CD4-positive, alpha-beta T cell treated with Interferon gamma for 1 hour (primary cell): ENCODE results near the gene COTL1.
"Not testable (repeated sequence)": the region's sequence is repeated elsewhere in the genome, so short reads cannot be mapped to it uniquely, and the experiment has no call there.

Experiments used
- DNase-seq: peaks from one replicate; pipeline ENCODE4 v3.0.0-alpha.2; 2020

The COTL1 gene

GRCh38 chr16:84567286-84567962, 50.5 kb downstream of the COTL1 start:
- no peak for DNase-seq

DNA sequence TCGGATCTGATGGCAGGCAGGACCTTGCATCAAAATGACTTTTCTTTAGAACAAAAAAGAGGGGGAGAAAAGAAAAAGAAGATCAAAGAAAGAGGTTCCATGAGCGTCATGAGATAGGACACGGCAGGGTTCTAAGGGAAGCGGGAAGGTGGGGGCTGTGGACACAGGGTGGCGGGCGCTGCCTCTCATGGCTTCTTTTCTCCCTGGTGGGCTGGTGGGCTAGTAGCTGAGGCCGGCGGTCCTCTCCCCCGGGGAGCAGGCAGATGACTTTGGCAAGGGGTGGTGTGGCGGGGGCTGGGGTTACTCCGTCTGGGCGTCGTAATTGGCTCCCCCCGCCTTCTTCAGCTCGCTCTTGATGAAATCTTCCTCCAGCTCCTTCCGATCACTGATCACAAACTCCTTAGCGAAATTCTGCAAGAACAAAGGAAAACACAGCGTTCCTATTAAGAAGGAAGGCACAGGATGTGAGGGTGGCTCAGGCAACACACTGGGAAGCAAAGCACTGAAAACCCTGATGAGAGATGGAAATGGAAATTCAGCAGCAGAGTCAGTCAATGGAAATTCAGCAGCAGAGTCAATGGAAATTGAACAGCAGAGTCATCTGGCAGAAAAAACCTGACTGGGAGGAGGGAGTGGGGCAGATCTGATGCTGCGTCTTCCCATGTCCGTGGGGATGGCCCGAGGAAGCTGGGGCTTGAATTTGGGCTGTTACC, 51.2 kb downstream of the COTL1 start:
- DNase-seq: no peak

DNA sequence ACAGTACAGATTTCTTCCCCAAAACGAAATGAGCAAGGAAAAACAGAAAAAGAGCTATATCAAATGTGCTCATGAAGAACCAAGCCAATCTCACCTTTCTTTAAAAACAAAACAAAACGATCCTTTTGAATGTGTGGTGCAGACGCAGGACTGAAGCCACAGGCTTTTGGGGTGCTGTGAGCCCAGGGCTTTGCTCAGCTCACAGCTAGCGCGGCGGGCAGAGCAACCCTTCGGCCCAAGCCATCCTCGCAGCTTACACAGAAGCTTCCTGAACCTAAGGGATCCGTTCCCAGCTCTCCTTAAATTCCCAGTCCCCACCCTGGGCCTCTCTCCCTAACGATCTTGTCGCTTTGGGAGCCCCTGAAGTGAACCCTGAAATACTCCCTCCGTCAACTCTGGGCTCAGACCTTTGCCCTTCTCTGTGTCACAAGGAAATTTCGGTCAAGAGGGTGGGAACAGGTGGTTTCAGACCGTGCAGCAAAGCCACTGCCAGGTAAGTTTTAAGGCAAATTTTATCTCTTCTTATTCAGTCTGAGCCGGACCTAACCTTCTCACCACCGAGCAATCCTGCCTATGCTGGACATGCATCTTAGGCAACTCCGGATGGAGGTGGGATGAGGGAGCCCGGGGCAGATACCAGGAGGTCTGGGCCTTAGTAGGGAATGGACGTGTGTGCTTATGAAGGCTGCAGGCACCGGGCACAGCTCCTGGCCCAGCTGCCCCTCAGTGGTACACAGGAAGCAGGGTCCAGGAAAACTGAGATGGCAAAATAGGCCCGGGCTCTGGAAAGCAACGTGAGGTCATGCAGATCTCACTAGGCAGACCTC, 52.0 kb downstream of the COTL1 start:
- no peak for DNase-seq

DNA sequence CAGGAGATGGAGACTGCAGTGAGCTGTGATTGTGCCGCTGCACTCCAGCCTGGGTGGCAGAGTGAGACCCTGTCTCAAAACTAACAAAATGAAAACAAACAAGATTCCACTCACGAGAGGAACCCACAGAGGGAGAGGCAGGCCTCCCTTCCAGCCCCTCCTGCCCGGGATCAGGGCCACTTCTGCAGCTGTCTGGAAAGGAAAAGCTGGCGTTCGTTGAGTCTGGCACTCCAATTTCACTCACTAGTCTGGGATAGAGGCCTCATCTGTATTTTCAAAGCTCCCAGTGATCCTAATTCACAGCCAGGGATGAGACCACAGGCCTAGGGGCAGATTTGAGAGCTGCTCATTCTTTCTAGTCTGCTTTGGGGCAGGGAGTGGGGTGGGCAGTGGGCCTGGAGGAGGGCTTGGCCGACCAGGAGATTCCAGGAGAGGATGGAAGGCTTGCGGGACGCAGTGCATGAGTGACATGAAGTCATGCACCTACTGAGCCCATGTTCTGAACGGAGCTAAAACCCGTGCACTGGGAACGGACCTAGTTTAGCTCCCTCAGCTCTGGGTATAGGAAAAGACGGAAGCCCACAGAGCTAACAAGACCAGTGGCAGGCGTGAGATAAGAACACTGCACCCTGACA, 54.0 kb downstream of the COTL1 start:
- DNase-seq: no peak

DNA sequence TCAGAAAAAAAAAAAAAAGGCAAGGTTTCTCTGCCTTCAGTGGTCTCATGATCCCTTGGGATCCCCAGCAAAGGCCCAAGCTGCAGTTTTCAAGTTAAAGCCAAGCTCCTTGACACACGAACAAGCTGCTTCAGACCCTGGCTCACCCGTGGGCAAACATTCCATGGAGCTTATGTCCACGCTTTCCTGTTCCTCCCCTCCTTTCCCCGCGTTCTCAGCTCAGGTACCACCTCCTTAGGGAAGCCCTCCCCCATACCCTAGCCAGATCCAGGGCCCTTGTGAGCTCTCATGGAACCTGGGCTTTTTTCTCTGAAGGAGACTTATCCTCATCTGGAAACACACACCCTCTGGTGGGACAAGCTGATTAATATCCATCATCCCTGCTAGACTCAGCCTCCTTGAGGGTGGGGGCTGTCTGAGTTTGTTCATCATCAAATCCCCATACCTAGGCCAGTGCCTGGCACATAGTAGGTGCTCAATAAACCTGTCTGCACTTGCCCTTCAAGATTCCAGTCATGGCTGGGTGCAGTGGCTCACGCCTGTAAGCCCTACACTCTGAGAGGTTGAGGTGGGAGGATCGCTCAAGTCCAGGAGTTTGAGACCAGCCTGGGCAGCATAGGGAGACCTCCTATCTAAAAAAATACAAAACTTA, 54.7 kb downstream of the COTL1 start:
- DNase-seq: no peak

GRCh38 chr16:84562174-84562815, 55.6 kb downstream of the COTL1 start:
- no peak for DNase-seq

GRCh38 chr16:84561291-84561690, 56.6 kb downstream of the COTL1 start:
- no peak for DNase-seq

DNA sequence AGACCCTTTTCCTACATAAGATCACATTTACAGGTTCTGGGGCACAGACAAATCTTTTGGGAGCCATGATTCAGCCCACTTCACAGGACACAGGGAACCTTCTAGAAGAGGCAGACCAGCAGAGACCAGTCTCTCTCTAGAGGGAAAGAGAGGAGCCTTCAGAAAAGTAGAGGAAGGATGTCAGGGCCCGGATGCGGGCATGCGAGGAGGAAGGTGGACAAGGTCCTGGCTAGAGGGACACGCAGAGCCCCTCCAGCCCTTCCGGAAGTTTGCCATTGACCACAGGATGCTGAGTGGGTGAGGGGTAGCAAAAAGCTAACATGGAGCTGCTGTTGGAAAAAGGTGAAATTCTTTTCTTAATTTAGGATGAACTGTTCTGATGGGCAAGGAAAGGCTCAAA, 57.6 kb downstream of the COTL1 start:
- DNase-seq: no peak

DNA sequence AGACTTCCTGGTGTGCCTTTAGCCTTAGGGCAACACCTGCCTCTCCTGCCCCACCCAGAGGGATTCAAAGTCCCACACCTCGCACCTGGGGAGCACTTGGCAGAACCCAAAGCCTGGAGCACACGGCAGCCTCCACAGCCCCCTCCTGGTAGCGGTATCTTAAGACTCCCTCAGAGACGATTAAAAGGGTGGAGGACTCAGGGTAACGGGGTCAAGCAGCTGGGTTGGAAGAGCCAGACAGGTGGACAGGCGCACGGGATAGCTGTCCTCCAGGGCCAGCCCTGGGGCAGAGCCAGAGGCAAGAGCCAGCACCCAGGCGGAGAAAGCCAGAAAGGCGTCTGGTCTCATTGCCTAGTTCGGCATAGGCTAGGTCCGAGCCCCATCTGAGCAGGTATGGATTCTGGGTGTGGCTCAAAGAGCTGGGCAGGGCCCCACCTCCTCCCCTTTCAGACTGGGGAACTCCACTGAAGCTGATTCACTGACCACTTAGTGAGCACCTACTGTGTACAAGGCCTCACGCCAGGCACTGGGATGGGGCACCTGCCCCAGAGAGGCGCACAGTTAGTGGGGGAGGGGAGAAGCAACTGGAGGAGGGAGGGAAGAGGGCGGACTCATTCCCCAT, 58.5 kb downstream of the COTL1 start:
- no peak for DNase-seq

- not testable (repeated sequence) for DNase-seq
Measured at GRCh38 chr16:84558850-84559249, 59.0 kb downstream of the COTL1 start.

DNA sequence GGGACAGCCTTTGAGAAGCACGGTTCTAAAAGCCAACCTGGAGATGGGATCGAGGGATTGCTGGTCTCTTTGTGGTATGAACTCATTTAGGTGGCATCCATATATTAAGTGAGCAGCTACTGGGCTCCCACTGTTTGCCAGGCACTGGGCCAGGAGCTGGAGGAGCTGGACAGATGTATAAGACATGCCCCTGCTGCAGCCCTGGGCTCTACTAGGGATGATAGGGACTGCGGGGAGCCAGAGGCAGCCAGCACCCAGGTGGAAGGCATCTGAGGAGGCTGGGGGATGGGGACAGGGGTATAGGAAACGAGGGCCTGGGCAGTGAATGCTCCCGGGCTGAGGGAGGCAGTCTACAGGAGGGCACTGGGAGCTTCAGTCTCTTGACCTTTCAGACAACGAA, 60.4 kb downstream of the COTL1 start:
- DNase-seq: no peak

DNA sequence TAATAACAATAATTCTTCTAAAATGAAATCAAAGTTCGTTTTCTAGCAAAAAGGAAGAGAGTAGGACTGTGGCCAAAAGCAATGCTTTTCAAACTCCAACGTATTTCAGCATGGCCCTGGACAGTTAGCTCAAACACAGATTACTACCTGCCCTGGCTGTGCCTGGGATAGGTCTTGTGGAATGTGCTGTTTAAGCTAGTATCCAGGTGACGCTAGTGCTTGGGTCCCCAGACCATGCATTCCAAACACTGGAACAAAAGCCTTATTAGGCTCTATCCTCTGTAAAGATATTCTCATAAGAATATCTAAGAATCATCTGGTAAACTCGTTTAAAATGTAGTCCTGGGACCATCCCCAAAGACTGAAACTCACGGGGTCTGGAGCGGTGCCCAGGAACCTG, 60.8 kb downstream of the COTL1 start:
- DNase-seq: no peak

DNA sequence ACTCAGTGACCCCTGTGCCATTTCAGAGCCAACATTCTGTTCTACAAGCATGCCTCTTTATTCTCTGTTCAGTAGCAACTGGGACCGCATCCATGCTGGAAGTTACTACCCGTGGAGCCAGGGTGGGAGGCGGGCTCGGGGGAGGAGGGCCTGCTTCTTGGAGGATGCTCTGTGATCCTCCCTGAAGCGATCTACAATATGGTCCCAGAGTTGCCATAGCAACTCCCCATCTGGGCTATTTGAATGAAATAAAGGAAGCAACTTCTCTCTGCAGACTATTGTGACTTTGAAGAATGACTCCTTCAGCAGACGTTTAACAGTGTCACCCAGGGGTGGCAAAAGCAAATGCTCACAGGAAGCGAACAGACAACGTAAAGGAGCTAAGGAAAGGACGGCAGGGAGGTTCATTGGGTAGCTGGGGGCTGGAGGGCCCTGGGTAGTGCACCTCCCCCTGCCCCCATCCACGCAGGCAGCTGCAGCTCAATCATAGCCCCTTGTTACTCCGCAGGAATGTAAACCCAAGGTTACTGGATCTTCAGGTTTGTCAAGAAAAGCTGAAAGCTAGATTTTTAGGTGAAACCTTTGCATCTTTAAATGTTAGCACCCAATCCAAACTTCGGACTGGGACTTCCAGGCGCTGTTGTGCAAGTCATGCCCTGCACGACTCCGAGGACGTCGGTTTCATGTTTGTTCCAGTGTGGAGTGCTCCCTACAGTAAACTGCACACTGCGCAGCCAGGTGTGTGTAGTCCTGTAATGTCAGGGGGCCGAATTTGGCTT, 62.3 kb downstream of the COTL1 start:
- no peak for DNase-seq

DNA sequence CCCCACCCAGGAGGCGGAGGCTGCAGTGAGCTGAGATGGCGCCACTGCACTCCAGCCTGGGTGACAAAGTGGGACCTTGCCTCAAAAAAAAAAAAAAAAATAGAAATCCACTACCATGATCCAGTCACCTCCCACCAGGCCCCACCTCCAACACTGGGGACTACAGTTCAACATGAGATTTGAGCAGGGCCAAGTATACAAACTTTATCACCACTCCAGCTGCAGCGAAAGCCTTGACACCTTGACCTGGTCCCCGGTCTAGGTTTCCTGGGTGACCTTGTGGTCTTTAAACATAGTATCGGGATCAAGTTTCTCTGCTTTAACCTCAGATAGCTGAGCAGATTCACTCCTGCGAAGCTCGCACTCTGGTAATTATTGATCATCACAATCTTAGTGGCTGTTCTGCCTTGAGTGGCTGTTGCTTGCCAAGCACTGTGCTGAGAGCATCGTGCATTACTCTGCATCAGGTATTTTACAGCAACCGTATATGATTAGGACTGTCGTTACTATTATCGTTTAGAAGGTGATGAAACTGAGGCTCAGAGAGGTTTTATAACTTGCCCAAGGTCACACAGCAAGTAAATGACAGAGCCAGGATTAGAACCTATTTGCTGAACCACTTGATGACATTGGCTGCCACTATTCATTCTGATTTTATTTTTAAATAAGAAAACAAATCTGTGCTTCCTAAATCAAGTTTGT, 63.1 kb downstream of the COTL1 start:
- no peak for DNase-seq

- no peak for DNase-seq
Measured at GRCh38 chr16:84553873-84554399, 63.9 kb downstream of the COTL1 start.

DNA sequence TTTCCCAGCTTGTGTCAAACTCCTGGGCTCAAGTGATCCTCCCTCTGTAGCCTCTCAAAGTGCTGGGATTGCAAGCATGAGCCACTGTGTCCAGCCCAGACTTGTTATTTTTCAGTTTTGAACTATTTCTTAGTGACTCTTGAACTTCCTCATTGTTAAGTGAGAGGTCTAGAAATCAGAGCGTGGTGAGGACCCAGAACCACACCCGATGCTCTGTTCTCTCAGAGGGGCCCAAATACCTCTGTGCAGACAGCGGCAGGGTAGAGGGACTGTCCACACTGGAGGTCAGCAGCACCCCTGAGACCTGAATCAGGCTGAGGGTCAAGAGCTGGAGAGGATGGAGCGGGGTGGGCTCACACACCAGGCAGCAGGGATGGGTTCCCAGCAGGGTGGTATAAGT, 65.7 kb downstream of the COTL1 start:
- no peak for DNase-seq

GRCh38 chr16:84550096-84550495, 67.8 kb downstream of the COTL1 start:
- no peak for DNase-seq

GRCh38 chr16:84548971-84549844, 68.7 kb downstream of the COTL1 start:
- peak; percentile 30 for DNase-seq

GRCh38 chr16:84548508-84548907, 69.4 kb downstream of the COTL1 start:
- DNase-seq: no peak
